H1 (cell line): ENCODE measurements around the gene TNS4. TPM values are rescaled to one million over a fixed set of nuclear protein-coding genes. Genes with fewer than 3 reads are reported as not detected.

ENCODE experiments used
- CTCF ChIA-PET: fragments of 300-600 bp; sonication (Branson Sonifier 250); formaldehyde crosslinking; loops from one replicate; lab custom pipeline; 2021; ENCODE audit not compliant: partially characterized antibody; lab: Charles Lee
- POLR2A ChIA-PET: fragments of 300-600 bp; sonication (Branson Sonifier 250); formaldehyde crosslinking; loops from one replicate; lab custom pipeline; 2021; ENCODE audit warnings: inconsistent platforms; ENCODE audit not compliant: partially characterized antibody; lab: Charles Lee
- DNase-seq, 2 experiments: peaks; one replicate each; pipeline versions ENCODE4 v3.0.0 to v3.0.0-alpha.2; 2010 to 2022; ENCODE audit warnings: low spot score in 2 of 2, low read depth in 1 of 2, mixed read lengths in 1 of 2
- FAIRE-seq: peaks from 2 replicates; lab custom pipeline; 2011; peaks lifted over from hg19 to GRCh38; lab: Jason Lieb, UNC
- H2AFZ ChIP-seq: 2 replicates; pipeline ENCODE4 v1.8.1; 2012; ENCODE audit warnings: low read length, inconsistent platforms
- H2AK5ac ChIP-seq: 2 replicates; pipeline ENCODE4 v1.6.1; 2013; ENCODE audit warnings: low read depth, low read length
- H2BK120ac ChIP-seq: replicated peaks from 2 replicates; pipeline ENCODE3; 2013; ENCODE audit warnings: low read depth, low read length, inconsistent platforms
- H2BK12ac ChIP-seq: 2 replicates; pipeline ENCODE4 v1.6.1; 2013; ENCODE audit warnings: low read depth, low read length
- H2BK15ac ChIP-seq: 2 replicates; pipeline ENCODE4 v1.6.1; 2013; ENCODE audit warnings: low read length
- H2BK20ac ChIP-seq: 2 replicates; pipeline ENCODE4 v1.6.1; 2013; ENCODE audit warnings: low read length
- H2BK5ac ChIP-seq: 2 replicates; pipeline ENCODE4 v1.6.1; 2013; ENCODE audit warnings: low read depth, low read length
- H3K14ac ChIP-seq: 2 replicates; pipeline ENCODE4 v1.6.1; 2013; ENCODE audit warnings: inconsistent platforms; ENCODE audit not compliant: insufficient read length
- H3K18ac ChIP-seq: 2 replicates; pipeline ENCODE4 v1.6.1; 2013; ENCODE audit warnings: low read length; ENCODE audit errors: extremely low read depth
- H3K23ac ChIP-seq: 2 replicates; pipeline ENCODE4 v1.6.1; 2013; ENCODE audit warnings: inconsistent platforms; ENCODE audit not compliant: insufficient read length
- H3K23me2 ChIP-seq: 2 replicates; pipeline ENCODE4 v1.6.1; 2013; ENCODE audit warnings: low read depth, low read length
- H3K27ac ChIP-seq: 2 replicates; pipeline ENCODE4 v1.6.1; 2011; ENCODE audit warnings: low read depth, low read length, inconsistent platforms
- H3K27me3 ChIP-seq, 4 experiments: replicated peaks in 1 of 4; 1 replicate in 1 of 4; 2 replicates in 3 of 4; pipeline versions ENCODE4 v1.6.1 to v1.8.1; 2011 to 2013; ENCODE audit warnings: low read length in 3 of 4, mild to moderate bottlenecking in 3 of 4, inconsistent platforms in 2 of 4, mixed read lengths in 2 of 4, moderate library complexity in 1 of 4; ENCODE audit not compliant: control insufficient read depth in 3 of 4, insufficient read depth in 3 of 4; ENCODE audit errors: extremely low read depth in 1 of 4
- H3K36me3 ChIP-seq, 4 experiments: 2 replicates each; pipeline versions ENCODE4 v1.6.1 to v1.8.1; 2011 to 2013; ENCODE audit warnings: mild to moderate bottlenecking in 4 of 4, low read length in 3 of 4, moderate library complexity in 2 of 4, control low read depth in 1 of 4, inconsistent platforms in 1 of 4; ENCODE audit not compliant: insufficient read depth in 4 of 4, control insufficient read depth in 2 of 4
- H3K4ac ChIP-seq: replicated peaks from 2 replicates; pipeline ENCODE3; 2013; ENCODE audit warnings: low read length, low read depth, mixed read lengths, inconsistent platforms; ENCODE audit not compliant: insufficient read length
- H3K4me1 ChIP-seq, 4 experiments: replicated peaks in 1 of 4; 1 replicate in 1 of 4; 2 replicates in 3 of 4; pipeline versions ENCODE4 v1.6.1 to v1.8.1; 2011 to 2013; ENCODE audit warnings: low read length in 3 of 4, inconsistent platforms in 2 of 4, mixed read lengths in 1 of 4; ENCODE audit not compliant: insufficient read depth in 4 of 4, control insufficient read depth in 3 of 4
- H3K4me2 ChIP-seq, 2 experiments: 2 replicates each; pipeline versions ENCODE4 v1.6.1 to v1.8.1; 2011 to 2013; ENCODE audit warnings: low read depth in 2 of 2, low read length in 2 of 2, control low read depth in 1 of 2, inconsistent platforms in 1 of 2, mild to moderate bottlenecking in 1 of 2; ENCODE audit not compliant: insufficient read depth in 1 of 2
- H3K4me3 ChIP-seq, 4 experiments: fragments of 200-600, 300-600 bp in 1 of 4; sonication (generic), shearing (Covaris generic), sonication (Bioruptor Twin) in 1 of 4; 2 replicates each; pipeline versions ENCODE4 v1.5.1 to v1.8.1; 2011 to 2016; ENCODE audit warnings: low read length in 4 of 4, low read depth in 3 of 4, control low read depth in 2 of 4, inconsistent platforms in 2 of 4, mild to moderate bottlenecking in 2 of 4, mixed read lengths in 1 of 4, moderate library complexity in 1 of 4; ENCODE audit not compliant: insufficient read depth in 2 of 4; ENCODE audit errors: extremely low read depth in 1 of 4
- H3K56ac ChIP-seq: replicated peaks from 2 replicates; pipeline ENCODE3; 2013; ENCODE audit warnings: low read depth, mild to moderate bottlenecking, mixed read lengths, low read length, inconsistent platforms; ENCODE audit not compliant: insufficient read length
- H3K79me1 ChIP-seq: 2 replicates; pipeline ENCODE4 v1.6.1; 2013; ENCODE audit warnings: low read depth, low read length, control low read depth
- H3K79me2 ChIP-seq, 2 experiments: 2 replicates each; pipeline versions ENCODE4 v1.6.1 to v1.8.1; 2012 to 2013; ENCODE audit warnings: low read length in 2 of 2, mild to moderate bottlenecking in 2 of 2, inconsistent platforms in 1 of 2; ENCODE audit not compliant: insufficient read depth in 2 of 2, control insufficient read depth in 1 of 2
- H3K9ac ChIP-seq, 4 experiments: replicated peaks in 1 of 4; 1 replicate in 1 of 4; 2 replicates in 3 of 4; pipeline versions ENCODE4 v1.6.1 to v1.8.1; 2011 to 2013; ENCODE audit warnings: low read depth in 3 of 4, low read length in 3 of 4, control low read depth in 2 of 4, mild to moderate bottlenecking in 2 of 4, moderate library complexity in 2 of 4, inconsistent platforms in 1 of 4; ENCODE audit errors: extremely low read depth in 1 of 4
- H3K9me3 ChIP-seq, 2 experiments: 2 replicates each; pipeline versions ENCODE4 v1.6.1 to v1.8.1; 2012 to 2013; ENCODE audit warnings: mild to moderate bottlenecking in 2 of 2, moderate library complexity in 2 of 2, control low read depth in 1 of 2, inconsistent platforms in 1 of 2, low read depth in 1 of 2, low read length in 1 of 2, mixed read lengths in 1 of 2; ENCODE audit not compliant: insufficient read depth in 2 of 2
- H4K20me1 ChIP-seq, 2 experiments: replicated peaks in 1 of 2; 2 replicates each; pipeline versions ENCODE3 to v1.8.1; 2011 to 2013; ENCODE audit warnings: inconsistent platforms in 2 of 2, low read length in 2 of 2, mild to moderate bottlenecking in 1 of 2; ENCODE audit not compliant: insufficient read depth in 2 of 2, control insufficient read depth in 1 of 2
- H4K5ac ChIP-seq: 2 replicates; pipeline ENCODE4 v1.6.1; 2013; ENCODE audit warnings: low read length, low read depth, mixed read lengths, inconsistent platforms; ENCODE audit not compliant: insufficient read length
- H4K8ac ChIP-seq: 2 replicates; pipeline ENCODE4 v1.8.0; 2013; ENCODE audit warnings: mild to moderate bottlenecking, moderate library complexity, low read length, inconsistent platforms; ENCODE audit not compliant: insufficient read depth; ENCODE audit errors: extremely low read depth
- H4K91ac ChIP-seq: replicated peaks from 2 replicates; pipeline ENCODE3; 2013; ENCODE audit warnings: low read length, mixed read lengths, inconsistent platforms; ENCODE audit not compliant: insufficient read length
- WGBS, 2 experiments: shearing (Covaris generic) in 1 of 2; methylation state at CpG; one replicate each; pipeline versions ENCODE4 v1.1.6 to v1.1.7; 2013 to 2015; ENCODE audit warnings: low lambda C conversion rate in 2 of 2, mixed read lengths in 2 of 2, inconsistent platforms in 1 of 2, low coverage in 1 of 2, missing lambda C conversion rate in 1 of 2; ENCODE audit not compliant: insufficient replicate concordance in 2 of 2, insufficient coverage in 1 of 2, insufficient read length in 1 of 2; ENCODE audit errors: extremely low coverage in 1 of 2, missing lambda C conversion rate in 1 of 2; 5-methylcytosine and 5-hydroxymethylcytosine counted together
- polyA plus RNA-seq, 7 experiments: library from polyadenylated mRNA; depleted of rRNA in 3 of 7; stranded (reverse) in 5 of 7; unstranded in 2 of 7; fragments of >200 nt in 5 of 7; fragments of 200-250 nt in 2 of 7; gene quantifications; 1 replicate in 5 of 7; 2 replicates in 1 of 7; 4 replicates in 1 of 7; pipeline versions ENCODE4 v1.2.1 to v1.2.3, GENCODE V29; 2011 to 2013; ENCODE audit warnings: missing spikeins in 2 of 7, mixed read lengths in 2 of 7
- total RNA-seq: library from RNA; stranded (reverse); fragmentation: NEBNext Ultra II Directional; extraction: Animal tissue kit (Norgen Biotek cat#: 25700); gene quantifications from 2 replicates; pipeline ENCODE4 v1.2.1, GENCODE V29; 2021

Gene TNS4
- total and polyA plus RNA-seq, 2 of the 8 experiments (the other 6 are each of a cell fraction or from before 2014, with no cell fraction given): 0.20 to 0.21 TPM

- Histone ChIP-seq H3K9me3 (no peaks in the 10 kb centered on the region), H2AK5ac (no peak overlapping the region), H3K27ac (no peak overlapping the region), H3K4me3 (no peak overlapping the region), H2BK20ac (no peak overlapping the region), H3K4ac (no peak overlapping the region), H3K14ac (no peak overlapping the region), H2BK5ac (no peak overlapping the region), H3K18ac (0 out of 2 replicates have a peak overlapping the region, but pooled peaks have one; percentile 48), H2BK15ac (no peak overlapping the region), H3K4me1 (peaks cover 2 to 18% (median 9%) of the 10 kb centered on the region in 4 experiments), H3K56ac (no peak overlapping the region), H3K79me1 (no peaks in the 10 kb centered on the region), H2BK12ac (no peak overlapping the region), H3K4me2 (no peak overlapping the region), H2BK120ac (no peak overlapping the region), H3K9ac (no peak overlapping the region), H3K23ac (no peak overlapping the region), H4K8ac (no peak overlapping the region), H3K27me3 (no peaks in the 10 kb centered on the region), H4K91ac (no peak overlapping the region), H3K23me2 (no peaks in the 10 kb centered on the region; the same call in 1 of the 2 replicates), H4K5ac (no peak overlapping the region), H4K20me1 (no peaks in the 10 kb centered on the region), H3K36me3 (peaks cover 6 to 26% (median 10%) of the 10 kb centered on the region in 4 experiments; a peak in 7 of 8 replicates), H2AFZ (no peak overlapping the region), H3K79me2 (no peaks in the 10 kb centered on the region)
- 87% methylated on average over 3 of the region's 3 CpGs; no CpG with 5 or more reads in 1 of the 2 experiments for WGBS, 2 experiments
- DNase-seq (no peak), FAIRE-seq (no peak)
- POLR2A ChIA-PET: interaction anchor here (1.1 to 2.5 kb wide), 5 partner anchors 9 to 14 kb away, joined by 3 to 9 read pairs (median 5); no protein-coding TSS in a partner anchor
- CTCF ChIA-PET: interaction anchor here (1.0 to 34.1 kb wide), 6 partner anchors 6 to 103 kb away, joined by 3 to 739 read pairs (median 220); partner anchors contain the start of gene IGFBP4
These were observed 44.1 kb downstream of the TNS4 start for GRCh38 chr17:40457369-40457768.
